GM21381 (cell line): ENCODE results near the gene PRIMA1.

Experiments used
- ATAC-seq: cut with Tn5 transposase; IDR thresholded peaks from one replicate; pipeline ENCODE4 v1.9.1; 2021; ENCODE audit warnings: mild to moderate bottlenecking, moderate library complexity; ENCODE audit not compliant: unreplicated experiment

The PRIMA1 gene

DNA sequence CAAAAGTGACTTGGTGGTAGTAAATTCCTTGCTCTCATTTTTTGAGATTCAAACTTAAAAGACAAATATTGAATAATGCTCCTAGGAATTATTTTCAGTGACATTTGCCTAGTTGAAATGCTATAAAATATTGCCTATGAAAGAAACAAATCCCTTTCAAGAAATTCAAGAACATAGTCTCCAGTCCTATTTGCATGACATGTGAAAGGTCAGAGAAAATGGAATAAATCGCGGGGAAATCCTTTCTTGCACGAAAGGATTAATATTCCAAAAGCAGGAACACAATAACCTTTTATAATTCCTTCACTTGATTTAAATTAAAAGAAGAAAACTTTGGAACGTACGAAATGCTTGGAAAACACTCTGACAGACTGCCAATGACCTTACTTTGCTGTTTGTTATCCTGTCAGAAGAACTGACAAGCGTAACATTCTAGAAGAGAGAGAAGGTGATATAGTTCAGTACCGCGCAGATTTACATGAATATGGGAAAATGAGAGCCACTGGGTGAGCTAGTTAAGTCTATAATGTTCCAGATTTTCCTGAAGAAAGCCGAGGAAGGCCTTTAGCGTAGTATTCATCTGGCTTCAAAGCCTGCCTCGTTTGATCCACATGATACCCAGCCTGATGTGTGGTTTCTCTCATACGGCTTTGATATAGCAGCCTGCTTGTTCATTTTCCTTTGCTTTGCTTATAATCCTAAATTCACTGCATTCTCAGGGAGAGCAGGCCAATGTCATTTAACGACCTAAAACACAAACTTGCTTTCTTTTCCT lies 103.0 kb downstream of the PRIMA1 start:
- no peak for ATAC-seq

DNA sequence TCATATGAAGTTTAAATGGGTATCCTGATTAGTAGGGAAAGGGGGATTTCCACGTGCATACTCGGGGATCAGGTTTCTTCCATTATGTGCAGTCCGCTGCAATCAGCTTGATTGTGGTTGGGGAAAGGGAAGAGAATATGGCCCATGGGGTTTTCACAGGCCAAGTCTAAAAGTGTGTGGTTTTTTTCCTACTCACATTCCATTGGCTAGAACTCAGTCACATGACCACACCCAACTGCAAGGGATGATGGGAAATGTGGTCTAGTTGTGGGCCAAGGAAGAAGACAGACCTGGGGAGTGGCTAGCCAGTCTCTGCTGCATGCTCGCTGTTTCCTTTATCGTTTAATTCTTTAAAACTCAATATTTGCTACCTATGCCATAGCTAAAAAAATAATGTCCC lies 105.1 kb downstream of the PRIMA1 start:
- ATAC-seq: no peak

DNA sequence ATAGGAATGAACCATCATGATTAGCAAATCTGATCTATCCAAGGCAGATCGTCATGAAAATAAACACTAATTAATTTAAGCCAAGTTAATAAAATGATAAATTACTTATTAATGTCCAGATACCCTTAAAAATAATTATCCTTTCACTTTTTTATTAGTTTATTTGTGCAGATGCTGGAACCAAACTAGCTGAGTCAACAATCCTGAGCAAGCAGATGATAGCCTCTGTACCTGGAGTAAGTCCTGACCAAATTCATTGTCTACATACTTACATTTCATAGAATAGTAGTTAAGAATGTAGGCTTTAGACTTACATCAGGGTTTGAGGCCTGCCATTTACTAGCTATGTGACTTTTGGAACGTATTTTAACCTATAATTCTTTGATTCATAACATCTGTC lies 105.8 kb downstream of the PRIMA1 start:
- ATAC-seq: no peak

DNA sequence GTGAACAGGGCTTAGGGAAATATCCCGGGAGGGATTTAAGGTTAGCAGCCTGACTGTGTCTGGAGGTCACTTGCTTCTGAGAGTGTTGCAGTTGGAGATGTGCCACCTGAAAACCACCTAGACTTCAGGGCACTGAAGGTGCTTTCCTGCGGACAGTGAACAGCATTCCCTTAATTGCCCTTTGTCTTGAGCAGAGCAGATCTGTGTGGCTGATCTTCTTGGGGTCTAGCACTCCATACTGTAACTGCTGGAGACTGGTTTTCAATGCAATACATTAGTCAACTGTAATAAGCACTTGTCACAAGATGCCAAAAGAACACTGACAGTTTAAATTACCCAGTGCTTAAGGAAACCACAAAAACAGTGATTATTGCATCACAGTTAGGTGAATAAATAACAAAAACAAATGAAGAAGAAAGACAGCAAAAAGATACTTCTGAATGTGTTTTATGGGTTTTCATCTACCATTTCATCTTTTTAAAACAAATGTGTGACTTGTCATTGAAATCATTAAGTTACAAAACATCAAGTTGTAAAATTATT lies 111.8 kb downstream of the PRIMA1 start:
- no peak for ATAC-seq

DNA sequence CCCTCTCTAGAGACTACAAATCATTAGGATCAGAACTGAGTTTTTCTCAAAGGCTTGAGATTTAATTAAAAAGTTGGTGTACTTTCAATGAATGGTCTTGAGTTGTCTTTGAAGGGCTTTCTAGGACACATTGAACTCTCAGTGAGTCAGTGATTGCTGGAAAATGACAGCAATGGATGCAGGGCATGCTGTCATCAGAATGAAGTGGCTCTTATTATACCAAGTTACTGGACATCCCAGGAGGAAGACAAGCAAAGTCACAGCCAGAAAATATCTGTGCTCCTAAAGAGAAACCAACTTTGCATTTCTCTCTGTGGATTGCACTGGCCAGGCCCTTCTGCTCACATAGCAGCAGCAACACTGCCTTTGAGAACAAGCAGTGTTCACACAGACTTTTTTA lies 112.6 kb downstream of the PRIMA1 start:
- no peak for ATAC-seq

DNA sequence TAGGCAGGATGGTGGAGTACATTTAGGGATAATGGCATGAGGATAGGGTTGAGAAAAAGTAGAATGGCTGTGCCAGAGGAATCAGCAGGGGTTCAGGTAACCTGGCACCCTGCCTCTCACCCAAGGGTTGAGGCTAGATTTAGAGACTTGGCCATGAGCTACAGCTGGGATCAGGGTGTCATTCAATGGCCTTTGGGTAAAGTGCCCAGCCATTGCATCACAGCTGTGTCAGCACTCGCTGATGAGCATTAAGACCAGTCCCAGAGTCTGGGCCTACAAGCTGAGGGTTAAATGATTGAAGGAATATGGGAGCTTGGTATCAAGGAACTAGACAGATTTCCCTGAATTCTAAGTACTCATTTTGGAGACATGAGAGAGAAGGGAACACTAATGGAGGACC lies 113.9 kb downstream of the PRIMA1 start:
- no peak for ATAC-seq

DNA sequence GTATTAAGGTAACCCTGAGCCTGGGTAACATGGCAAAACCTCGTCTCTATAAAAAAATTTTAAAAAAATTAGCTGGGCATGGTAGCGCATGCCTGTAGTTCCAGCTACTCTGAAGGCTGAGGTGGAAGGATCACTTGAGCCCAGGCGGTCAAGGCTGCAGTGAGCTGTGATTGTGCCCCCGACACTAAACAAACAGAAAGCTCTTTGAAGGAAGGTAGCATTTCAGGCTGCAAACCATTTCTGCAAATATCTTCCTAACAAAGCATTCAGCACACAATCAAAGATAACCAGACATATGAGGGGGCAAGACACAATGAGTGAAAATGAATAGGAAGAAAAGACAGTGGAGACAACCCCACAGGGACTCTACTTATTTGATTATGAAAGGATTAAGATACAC lies 118.7 kb downstream of the PRIMA1 start:
- no peak for ATAC-seq
